Urinary bladder (tissue), 4 donors: ENCODE data around the gene SERPING1. TPM values are rescaled to one million over a fixed set of nuclear protein-coding genes. Genes with fewer than 3 reads are reported as not detected.
A peak's percentile ranks its signal among the peaks of the same experiment; 100 is the strongest.

Experiments
- DNase-seq: peaks from one replicate; pipeline ENCODE4 v3.0.0-alpha.2; 2015; ENCODE audit errors: extremely low spot score
- H3K27ac ChIP-seq: one replicate; pipeline ENCODE4 v1.5.1; 2013; ENCODE audit warnings: low read depth, mild to moderate bottlenecking, moderate library complexity
- H3K36me3 ChIP-seq: one replicate; pipeline ENCODE4 v1.6.1; 2013; ENCODE audit warnings: mild to moderate bottlenecking, moderate library complexity; ENCODE audit not compliant: insufficient read depth
- H3K4me1 ChIP-seq: one replicate; pipeline ENCODE4 v1.6.1; 2013; ENCODE audit warnings: mild to moderate bottlenecking, moderate library complexity; ENCODE audit not compliant: insufficient read depth
- H3K4me3 ChIP-seq: one replicate; pipeline ENCODE4 v1.5.1; 2013; ENCODE audit warnings: low read depth, low read length
- WGBS: extraction: QIAGEN DNeasy Blood & Tissue Kit; methylation state at CpG from one replicate; pipeline ENCODE4 v1.1.7; 2013; 5-methylcytosine and 5-hydroxymethylcytosine counted together
- polyA plus RNA-seq: library from polyadenylated mRNA; stranded (reverse); fragments of 200-250 nt; gene quantifications from one replicate; pipeline ENCODE4 v1.2.3, GENCODE V29; 2013
- total RNA-seq: library from RNA; depleted of rRNA; stranded (reverse); fragments of >200 nt; gene quantifications from one replicate; pipeline ENCODE4 v1.2.3, GENCODE V29; 2014
- donor health status: healthy with polysubstance abuse.
- donor health status: healthy.

Gene SERPING1
- total and polyA plus RNA-seq, 2 donors, result 53.6 to 806 TPM

DNA sequence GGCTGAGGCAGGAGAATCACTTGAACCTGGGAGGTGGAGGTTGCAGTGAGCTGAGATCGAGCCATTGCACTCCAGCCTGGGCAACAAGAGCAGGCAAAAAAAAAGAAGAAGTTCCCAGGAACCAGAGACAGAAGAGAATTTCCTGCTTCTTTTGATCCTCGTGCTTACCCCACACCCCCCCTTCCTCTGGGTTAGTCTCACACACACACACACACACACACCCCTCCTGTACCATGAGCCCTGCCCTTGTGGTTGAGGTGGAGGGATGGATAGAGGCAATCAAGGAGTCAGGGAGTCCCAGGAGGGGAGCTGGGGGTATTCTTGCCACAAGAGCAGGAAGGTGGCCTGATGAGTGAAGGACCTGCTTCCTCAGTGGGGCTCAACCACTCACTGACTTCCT, 25.9 kb upstream of the SERPING1 start:
- DNase-seq, result no peak
- no peaks in the 10 kb centered on the region for H3K36me3 ChIP-seq
- WGBS, result 36% methylated on average over 2 of the region's 2 CpGs

DNA sequence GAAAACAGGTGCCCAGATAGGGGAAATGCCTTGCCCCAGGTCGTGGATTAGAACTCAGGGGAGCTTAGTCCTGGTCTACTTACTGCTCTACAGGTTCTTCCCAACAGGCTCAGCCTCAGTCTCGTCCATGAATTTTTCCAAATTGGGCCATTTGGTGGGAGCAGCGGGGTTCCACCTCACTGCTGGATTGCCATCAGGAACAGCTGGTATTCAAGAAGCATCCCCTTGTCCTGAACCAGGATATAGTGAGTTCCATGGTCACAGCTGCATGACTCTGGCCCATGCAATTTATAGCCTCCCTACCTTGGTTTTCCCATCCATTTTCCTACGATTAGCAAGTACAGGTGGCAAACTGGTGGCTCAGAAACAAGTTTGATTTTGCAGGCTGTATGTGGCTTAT, 23.4 kb upstream of the SERPING1 start:
- H3K27ac ChIP-seq, result no peak overlapping the region
- no peak overlapping the region for H3K4me3 ChIP-seq
- WGBS, result 53% methylated on average over 4 of the region's 4 CpGs
- no peaks in the 10 kb centered on the region for H3K4me1 ChIP-seq
- H3K36me3 ChIP-seq, result no peaks in the 10 kb centered on the region
- no peak for DNase-seq

More for the DNA sequence above, 25.9 kb upstream of the SERPING1 start:
- H3K4me3 ChIP-seq, result no peak overlapping the region
- no peaks in the 10 kb centered on the region for H3K4me1 ChIP-seq
- H3K27ac ChIP-seq, result no peak overlapping the region

DNA sequence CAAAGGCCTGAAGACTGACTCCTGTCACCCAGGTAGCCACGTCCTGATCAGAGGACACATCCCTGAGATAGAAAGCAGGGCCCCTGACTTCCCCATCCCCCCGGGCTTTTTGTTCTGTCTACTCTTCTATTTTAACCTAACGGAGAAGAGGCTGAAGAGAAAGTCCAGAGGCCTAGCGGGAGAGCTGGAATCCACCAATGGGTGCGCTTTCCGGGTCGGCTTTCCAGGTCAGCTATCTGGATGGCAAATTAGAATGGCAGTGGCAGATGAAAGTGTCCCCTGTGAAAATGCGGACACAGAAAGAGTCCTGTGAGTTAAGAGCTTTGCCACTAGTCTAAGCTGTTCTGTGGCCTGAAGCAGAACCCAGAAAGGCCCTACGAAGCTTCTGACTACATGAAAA, 13.1 kb upstream of the SERPING1 start:
- no peak for DNase-seq
- WGBS, result 81% methylated on average over 9 of the region's 9 CpGs
- H3K36me3 ChIP-seq, result no peaks in the 10 kb centered on the region
- H3K4me1 ChIP-seq, result no peaks in the 10 kb centered on the region
- no peak overlapping the region for H3K4me3 ChIP-seq
- no peak overlapping the region for H3K27ac ChIP-seq

DNA sequence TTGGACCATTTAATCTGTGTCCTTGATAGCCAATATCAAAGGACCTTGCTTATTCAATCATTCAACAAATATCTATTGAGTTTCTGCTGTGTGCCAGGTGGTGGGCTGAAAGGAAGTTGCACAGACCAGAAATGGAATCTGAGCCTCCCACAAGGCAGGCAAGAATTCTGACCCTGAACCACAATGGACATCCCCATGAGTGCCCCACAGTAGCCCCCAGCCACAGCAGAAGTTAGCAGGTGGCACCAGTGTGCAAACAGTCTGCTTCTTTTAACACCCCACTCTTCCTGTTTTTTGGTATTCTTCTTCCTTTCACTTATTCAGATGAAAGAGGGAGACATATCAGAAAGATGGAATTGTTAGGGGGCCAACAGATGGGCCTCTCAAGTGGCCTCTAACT, 12.2 kb upstream of the SERPING1 start:
- H3K4me1 ChIP-seq, result no peaks in the 10 kb centered on the region
- no peak overlapping the region for H3K4me3 ChIP-seq
- DNase-seq, result no peak
- no peak overlapping the region for H3K27ac ChIP-seq
- no peaks in the 10 kb centered on the region for H3K36me3 ChIP-seq

DNA sequence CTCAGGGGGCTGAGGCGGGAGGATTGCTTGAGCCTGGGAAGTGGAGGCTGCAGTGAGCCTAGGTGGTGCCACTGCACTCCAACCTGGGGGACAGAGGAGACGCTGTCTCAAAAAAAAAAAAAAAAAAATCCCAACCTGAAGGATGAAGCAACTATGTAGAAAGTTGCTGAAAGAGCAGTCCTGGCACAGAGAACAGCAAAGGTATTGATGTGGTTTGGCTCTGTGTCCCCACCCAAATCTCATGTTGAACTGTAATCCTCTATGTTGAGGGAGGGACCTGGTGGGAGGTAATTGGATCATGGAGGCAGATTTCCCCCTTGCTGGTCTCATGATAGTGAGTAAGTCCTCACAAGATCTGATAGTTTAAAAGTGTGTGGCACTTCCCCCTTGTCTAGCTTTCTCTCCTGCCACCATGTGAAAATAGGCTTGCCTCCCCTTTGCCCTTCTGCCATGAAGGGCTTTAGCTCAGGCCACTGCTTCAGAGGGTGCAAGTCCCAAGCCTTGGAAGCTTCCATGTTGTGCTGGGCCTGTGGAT, 10.7 kb upstream of the SERPING1 start:
- no peak overlapping the region for H3K4me3 ChIP-seq
- no peaks in the 10 kb centered on the region for H3K4me1 ChIP-seq
- no peaks in the 10 kb centered on the region for H3K36me3 ChIP-seq
- H3K27ac ChIP-seq, result no peak overlapping the region
- 46% methylated on average over 2 of the region's 2 CpGs for WGBS
- DNase-seq, result no peak

DNA sequence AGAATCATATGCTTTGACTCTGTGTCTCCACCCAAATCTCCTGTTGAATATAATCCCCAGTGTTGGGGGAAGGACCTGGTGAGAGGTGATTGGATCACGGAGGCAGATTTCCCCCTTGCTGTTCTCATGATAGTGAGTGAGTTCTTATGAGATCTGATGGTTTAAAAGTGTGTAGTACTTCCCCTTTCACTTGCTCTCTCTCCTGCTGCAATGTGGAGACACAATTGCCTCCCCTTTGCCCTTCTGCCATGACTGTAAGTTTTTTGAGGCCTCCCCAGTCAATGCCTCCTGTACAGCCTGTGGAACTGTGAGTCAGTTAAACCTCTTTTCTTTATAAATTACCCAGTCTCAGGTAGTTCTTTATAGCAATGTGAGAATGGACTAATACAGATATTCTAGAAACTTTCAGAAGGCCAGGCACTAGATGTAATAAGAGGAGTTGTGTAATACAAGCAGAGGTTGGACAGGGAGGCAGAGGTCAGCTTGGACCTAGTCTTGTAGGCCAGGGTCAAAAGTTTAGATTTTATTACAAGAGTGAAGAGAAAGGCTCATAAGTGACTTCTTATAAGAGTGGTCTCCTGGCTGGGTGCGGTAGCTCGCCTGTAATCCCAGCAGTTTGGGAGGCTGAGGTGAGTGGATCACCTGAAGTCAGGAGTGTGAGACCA, 9.3 kb upstream of the SERPING1 start:
- DNase-seq, result no peak
- 82% methylated on average over 3 of the region's 3 CpGs for WGBS

DNA sequence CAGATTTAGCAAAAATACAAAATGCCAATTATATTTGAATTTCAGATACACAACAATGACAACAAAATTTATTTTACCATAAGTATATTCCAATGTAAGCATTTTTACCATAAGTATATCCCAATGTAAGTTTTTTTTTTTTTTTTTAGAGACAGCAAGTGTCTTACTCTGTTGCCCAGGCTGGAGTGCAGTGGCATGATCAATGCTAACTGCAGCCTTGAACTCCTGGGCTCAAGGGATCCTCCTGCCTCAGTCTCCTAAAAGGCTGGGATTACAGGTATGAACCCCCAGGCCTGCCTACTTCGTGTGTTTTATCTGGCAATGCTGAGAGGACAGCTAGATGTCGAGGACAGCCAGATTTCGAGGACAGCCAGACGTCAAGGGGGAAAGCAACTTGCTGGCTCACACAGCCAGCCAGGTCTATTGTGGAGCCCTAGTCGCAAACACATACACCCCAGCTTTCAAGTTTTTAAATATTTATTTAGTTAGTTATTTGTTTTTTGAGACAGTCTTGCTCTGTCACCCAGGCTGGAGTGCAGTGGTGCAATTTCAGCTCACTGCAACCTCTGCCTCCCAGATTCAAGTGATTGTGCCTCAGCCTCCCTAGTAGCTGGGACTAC, 1.1 kb upstream of the SERPING1 start:
- Histone ChIP-seq H3K4me1 (no peaks in the 10 kb centered on the region), H3K36me3 (no peaks in the 10 kb centered on the region), H3K27ac (no peak overlapping the region), H3K4me3 (no peak overlapping the region)
- no peak for DNase-seq
- WGBS, result 84% methylated on average over 5 of the region's 5 CpGs

More for the DNA sequence above, 9.3 kb upstream of the SERPING1 start:
- no peaks in the 10 kb centered on the region for H3K4me1 ChIP-seq
- no peak overlapping the region for H3K27ac ChIP-seq
- H3K4me3 ChIP-seq, result no peak overlapping the region
- no peaks in the 10 kb centered on the region for H3K36me3 ChIP-seq

DNA sequence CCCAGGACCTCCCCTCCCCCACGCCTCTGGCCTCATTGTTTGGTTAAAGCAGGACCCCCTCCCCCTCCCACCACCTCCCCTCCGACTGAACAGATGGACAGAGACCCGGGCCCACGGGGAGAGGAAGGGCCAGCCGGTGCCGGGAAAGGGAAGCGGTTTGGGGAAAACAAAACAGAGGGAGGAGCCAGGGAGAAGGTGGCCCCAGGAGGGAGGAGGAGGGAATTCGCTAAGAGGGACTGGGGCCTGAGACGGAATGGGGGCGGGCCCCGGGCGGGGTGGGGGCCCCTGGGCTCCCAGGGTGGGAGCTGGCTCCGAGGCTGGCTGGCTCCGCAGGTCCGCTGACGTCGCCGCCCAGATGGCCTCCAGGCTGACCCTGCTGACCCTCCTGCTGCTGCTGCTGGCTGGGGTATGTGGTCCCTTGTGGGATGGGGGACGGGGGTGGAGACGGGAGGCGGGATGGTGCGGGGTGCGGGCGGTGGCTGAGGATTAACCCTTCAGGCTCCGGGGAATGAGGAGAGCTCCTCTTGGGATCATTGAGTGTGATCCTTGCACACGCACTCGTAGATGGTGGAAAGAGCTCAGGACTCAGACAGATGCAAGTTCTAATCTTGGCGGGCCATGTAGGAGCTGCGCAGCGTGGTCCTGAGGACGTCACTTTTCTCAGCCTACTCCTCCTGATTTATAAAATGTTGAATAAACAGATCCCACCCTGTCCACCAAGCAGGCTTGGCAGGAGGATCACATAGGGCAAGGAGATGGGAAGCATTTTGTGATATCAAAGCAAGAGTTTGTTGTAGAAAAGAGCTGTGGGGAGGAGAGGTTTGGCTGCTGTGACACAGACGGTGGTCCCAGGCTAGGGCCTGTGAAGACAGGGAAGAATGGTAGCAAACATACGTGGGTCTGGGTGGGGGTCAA, 688 bp downstream of the SERPING1 start:
- H3K4me1 ChIP-seq, result no peaks in the 10 kb centered on the region
- peak overlapping the region; percentile 66 for H3K4me3 ChIP-seq
- H3K27ac ChIP-seq, result peak overlapping the region; percentile 90
- peak; percentile 69 for DNase-seq
- WGBS, result 3% methylated on average over 33 of the region's 33 CpGs
- no peaks in the 10 kb centered on the region for H3K36me3 ChIP-seq

DNA sequence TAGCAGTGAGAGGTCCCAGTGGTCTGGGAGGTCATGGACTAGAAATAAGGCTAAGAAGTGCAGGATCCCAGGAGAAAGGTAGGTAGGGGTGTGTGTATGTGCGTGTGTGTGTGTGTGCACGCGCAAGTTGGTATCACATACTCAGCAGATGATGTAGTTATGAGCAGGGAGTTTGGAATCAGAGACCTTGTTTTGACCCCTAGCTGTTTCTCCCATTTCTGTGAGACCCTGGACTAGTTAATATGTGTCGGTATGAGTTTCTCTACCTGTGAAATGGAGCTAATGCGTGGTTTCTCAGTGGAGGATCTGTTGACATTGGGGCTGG, 1.3 kb downstream of the SERPING1 start:
- Histone ChIP-seq H3K4me1 (no peaks in the 10 kb centered on the region), H3K36me3 (no peaks in the 10 kb centered on the region), H3K4me3 (peak overlapping the region; percentile 66), H3K27ac (peak overlapping the region; percentile 38)
- no peak for DNase-seq
- 58% methylated on average over 5 of the region's 5 CpGs for WGBS

DNA sequence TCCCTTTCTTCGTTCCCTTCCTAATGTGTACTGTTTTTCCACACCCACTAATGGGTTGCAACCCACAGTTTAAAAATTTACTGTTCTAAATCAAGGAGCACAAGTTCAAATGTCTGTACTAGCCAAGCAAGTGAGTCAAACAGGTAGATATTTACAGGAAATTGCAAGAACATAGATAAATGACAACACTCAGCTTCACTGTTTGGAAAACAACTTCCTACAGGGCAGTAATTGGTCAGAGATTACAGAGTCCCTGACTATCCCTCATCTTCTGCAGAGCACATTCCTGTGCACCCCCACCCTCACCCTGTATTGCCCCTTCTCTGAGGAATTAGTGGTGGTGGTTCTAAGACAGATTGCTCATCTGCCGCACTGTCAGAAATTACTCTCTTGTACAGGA, 1.9 kb downstream of the SERPING1 start:
- 36% methylated on average over 2 of the region's 2 CpGs for WGBS
- DNase-seq, result no peak
- no peaks in the 10 kb centered on the region for H3K4me1 ChIP-seq
- H3K4me3 ChIP-seq, result peak overlapping the region; percentile 66
- H3K36me3 ChIP-seq, result no peaks in the 10 kb centered on the region
- peak overlapping the region; percentile 12 for H3K27ac ChIP-seq

DNA sequence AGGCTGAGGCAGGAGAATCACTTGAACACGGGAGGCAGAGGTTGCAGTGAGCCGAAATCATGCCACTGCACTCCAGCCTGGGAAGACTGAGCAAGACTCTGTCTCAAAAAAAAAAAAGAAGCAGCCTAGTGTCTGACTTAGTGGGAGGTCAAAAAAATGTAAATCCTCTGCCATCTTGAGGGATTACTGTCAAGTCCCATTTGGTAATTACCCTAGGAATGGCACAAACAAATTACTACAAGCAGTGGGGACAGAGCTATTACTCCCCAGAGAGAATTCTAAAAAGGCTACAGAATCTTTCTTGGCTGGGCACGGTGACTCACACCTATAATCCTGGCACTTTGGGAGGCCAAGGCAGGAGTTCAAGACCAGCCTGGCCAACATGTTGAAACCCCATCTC, 3.8 kb downstream of the SERPING1 start:
- 93% methylated on average over 3 of the region's 3 CpGs for WGBS
- H3K27ac ChIP-seq, result no peak overlapping the region
- no peaks in the 10 kb centered on the region for H3K36me3 ChIP-seq
- DNase-seq, result no peak
- no peak overlapping the region for H3K4me3 ChIP-seq
- no peaks in the 10 kb centered on the region for H3K4me1 ChIP-seq

DNA sequence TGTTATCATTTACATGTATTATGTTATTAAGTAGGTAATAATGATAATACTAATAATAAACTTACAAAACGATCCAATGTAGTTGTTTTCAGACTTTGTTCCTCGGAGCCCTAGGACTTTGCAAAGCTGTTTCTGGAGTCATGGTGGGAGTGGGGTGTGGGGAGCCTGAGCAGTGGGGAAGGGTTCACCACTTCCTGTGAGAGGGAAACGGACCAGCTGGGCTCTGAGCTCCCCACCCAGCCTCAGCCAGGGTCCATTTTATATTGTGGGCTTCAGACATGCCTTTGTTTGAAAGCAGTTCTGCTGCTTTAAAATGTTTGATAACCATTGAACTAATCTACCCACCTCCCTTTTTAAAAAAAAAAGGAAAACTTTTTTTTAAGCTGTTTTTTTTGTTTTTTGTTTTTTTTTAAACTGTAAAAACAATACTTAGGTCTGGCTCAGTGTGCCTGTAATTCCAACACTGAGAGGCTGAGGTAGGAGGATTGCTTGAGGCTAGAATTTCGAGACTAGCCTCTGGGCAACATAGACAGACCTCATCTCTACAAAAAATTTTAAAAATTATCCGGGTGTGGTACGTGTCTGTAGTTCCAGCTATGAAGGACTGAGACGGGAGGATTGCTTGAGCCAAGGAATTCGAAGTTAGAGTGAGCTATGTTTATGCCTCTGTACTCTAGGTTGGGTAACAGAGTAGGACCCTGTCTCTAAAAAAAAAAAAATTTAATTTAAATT, 7.0 kb downstream of the SERPING1 start:
- H3K27ac ChIP-seq, result no peak overlapping the region
- no peak for DNase-seq
- H3K4me3 ChIP-seq, result no peak overlapping the region
- no peaks in the 10 kb centered on the region for H3K36me3 ChIP-seq
- 49% methylated on average over 8 of the region's 8 CpGs for WGBS
- H3K4me1 ChIP-seq, result no peaks in the 10 kb centered on the region

DNA sequence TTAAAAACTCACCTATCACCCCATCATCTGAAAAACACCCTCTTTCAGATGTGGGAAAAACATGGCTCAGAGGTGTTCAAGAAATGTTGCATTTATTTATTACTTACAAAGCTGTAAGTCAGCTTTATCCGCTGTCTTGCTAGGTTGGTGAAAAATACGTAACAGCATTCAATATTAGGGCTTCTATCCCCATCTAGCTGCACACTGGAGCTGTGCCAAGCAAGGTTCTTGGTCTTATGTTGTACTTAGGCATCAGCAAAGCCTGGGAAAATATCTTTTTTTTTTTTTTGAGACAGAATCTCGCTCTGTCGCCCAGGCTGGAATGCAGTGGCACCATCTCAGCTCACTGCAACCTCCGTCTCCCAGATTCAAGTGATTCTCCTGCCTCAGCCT, 7.5 kb downstream of the SERPING1 start:
- H3K4me1 ChIP-seq, result no peaks in the 10 kb centered on the region
- WGBS, result 89% methylated on average over 5 of the region's 5 CpGs
- no peaks in the 10 kb centered on the region for H3K36me3 ChIP-seq
- no peak overlapping the region for H3K27ac ChIP-seq
- DNase-seq, result no peak
- no peak overlapping the region for H3K4me3 ChIP-seq
